Pulmonary artery endothelial cell (primary cell): ENCODE measurements around the gene MMAB. TPM values are rescaled to one million over a fixed set of nuclear protein-coding genes. Genes with fewer than 3 reads are reported as not detected.

Experiments
- DNase-seq: peaks from one replicate; pipeline ENCODE4 v3.0.0-alpha.2; 2011; ENCODE audit warnings: low read depth, low spot score
- total RNA-seq: library from RNA; depleted of rRNA; stranded (reverse); fragments of >200 nt; gene quantifications from 2 replicates; pipeline ENCODE4 v1.2.3, GENCODE V29; 2014

MMAB gene
- 38.6 and 43.5 TPM in 2 replicates for total RNA-seq

DNA sequence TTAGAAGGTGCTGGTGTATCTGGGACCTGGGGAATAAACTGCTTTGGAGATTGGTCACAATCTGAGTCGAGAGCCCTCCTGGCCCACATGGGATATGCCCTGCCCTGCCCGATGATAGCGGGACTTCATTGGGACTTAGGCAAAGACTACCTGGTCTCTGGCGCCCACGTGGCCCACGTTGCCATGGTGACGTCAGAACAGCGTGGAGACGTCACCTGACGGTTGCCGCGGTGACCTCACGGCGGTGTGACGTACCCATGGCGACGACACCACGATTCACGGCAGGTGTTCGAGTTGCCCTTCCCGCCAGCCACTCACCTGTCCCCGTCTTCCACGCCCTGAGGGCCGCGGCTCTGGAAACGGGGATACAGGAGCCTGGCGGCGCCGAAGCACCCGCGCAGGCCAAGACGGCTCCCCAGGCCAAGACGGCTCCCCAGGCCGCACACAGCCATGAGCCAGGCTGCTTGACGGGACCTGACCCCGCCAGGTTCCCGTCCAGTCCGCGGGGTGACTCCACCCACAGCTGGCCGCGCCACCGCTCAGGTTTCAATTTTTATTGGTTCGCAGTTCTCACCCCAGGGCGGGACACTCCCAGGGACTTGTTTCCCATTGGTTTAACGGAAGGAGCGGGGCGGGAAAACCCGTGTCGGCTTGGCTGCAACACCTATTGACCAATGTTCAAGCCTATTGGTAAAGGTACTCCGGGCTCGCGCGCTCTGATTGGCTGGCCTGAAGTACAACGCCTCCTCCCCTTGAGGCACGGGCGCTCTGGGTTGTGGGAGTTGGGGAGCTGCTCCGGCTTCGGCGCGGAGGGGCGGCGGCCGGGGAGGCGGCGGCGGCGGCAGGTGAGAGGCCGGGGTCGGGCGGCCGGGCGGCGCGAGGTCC lies at the start of gene MMAB, which contains the start of gene MVK:
Gene MMAB, minus strand, starts transcription at position 476 of the 885 bp plus-strand sequence. Its CDS starts 24 bp downstream, at position 452.
Gene MVK, plus strand, starts transcription at position 766 of the 885 bp plus-strand sequence. CDS start 1,029 bp downstream, outside the sequence.
- peak; percentile 98 for DNase-seq

DNA sequence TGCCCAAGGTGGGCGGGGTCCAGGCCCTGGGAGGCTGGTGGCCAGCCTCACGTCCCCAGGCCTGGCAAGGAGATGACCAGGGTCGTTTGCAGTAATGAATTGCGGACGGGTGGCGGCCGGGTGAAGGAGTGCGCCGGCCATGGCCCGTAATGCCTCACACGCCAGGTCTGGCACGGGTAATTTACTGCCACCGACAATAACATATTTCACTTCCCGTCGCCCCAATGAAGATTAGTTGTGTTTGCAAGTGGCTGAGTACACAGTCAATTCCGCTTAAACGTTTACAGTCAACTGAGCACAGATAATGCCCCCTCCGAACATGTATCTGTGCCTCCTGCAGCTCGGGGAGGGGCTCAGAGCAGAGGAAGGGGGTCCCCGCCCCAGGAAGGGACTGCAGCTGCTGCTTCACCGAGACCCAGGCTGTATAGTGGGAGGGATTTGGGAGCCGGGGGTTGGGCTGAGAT lies 48.6 kb upstream of the MMAB start:
- no peak for DNase-seq

DNA sequence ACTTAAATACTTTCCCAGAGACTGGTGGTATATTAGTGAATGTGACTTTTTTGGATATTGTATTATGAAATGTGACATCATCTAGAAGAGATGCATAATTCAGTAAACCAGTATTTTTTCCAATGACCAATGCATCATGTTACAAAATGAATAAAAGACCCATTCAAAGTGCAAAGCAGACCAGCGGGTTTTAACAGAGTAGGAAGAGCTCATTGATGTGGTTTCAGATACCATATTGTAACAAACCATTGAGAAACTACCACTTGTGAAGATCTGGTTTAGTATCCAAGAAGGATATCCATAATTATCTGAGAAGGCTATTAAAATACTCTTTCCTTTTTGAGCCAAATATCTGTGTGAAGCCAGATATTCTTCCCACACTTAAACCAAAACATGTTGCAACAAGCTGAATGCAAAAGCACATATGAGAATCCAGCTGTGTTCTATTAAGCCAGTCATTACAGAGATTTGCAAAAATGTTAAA lies 47.9 kb upstream of the MMAB start:
- no peak for DNase-seq

DNA sequence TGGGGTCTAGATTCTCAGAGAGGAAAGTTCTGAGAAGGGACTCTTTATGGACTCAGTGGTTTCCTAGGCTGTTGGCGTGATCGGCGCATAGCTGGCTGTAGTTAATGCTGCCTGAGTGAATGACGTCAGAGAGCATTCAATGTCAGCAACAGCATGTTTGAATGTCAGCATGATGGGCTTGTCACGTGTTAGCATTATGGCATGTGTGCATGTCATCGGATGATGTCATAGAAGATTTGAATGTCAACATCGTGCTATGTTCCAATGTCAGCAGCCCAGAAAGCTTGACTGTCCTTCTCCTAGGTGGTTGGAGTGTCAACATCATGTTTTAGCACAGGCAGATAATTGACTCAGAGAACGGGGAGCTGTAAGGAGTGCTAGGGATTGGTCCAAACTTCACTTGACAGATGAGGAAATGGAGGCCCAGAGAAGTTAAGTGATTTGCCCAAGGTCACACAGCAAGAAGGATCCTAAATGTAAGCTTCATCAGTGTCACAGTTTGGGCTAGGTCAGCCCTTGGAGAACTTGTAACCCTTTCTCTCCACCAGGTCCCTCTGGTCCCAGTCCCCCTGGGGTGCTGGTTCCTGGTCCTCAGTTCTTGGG lies 45.8 kb upstream of the MMAB start:
- DNase-seq, result no peak

DNA sequence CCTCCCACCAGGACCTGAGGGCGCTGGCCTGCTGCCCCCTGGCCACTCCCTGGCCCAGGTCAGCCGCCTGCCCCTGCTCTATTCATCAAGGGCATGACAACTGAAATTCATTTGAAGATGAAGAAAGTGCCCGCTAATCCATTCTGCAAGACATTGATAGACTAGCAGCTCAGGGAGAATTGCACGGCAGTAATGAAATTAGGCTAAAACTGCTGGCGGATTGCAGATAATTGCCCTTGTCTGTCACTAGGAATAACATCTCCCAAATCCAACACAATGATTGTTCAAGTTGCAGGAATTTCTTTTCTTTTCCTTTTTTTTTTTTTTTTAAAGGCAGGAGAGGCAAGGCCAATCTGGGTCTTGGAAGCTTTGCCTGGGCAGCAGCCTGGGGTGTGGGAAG lies 44.8 kb upstream of the MMAB start:
- no peak for DNase-seq

DNA sequence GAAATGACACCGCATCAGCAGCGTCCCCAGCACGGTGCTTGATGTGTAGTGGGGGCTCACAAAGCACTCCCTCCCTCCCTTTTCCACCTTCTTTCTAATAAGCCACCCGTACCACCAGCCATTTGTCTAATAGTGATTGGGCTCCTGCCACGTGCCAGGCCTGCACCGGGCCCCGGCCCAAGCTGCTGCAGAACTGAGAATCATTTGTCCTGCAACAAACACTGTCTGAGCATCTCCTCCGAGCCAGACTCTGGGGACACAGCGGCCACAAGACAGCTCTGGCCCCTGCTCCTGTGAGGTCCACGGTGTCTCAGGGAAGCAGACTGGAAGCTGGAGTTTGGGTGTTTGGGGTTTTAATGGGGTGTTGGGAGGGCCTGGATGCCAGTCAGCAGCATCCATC lies 44.2 kb upstream of the MMAB start:
- no peak for DNase-seq

DNA sequence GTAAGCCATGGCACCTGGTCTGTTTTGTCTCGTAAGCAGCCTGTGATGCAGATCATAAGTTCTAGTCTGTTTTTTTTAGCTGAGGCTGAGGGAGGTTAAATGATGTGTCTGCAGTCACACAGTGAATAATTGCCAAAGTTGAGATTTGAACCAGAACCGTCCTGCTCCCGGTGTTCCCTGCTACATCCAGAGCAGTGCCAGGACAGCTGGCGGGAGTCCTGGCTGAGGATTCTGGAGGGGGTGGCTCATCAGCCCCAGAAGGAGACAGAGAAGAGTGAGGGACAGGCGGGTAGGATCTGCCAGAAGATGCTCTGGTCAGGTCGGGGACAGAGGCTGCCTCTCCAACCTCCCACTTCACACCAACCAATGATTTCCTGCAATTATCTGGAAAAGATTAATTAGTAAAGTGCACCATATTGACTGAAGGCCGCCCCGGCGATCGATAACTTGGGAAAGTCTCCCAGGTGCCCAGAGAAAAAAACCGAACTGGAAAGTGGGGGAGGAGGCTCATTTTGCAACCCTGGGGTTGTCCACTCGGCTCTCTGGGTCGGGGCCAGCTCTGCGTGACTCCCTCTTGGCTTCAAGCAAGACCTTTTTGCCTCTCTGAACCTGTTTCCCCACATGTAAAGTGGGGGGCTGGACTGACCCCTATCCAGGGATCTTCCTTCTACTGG lies 42.4 kb upstream of the MMAB start:
- no peak for DNase-seq

DNA sequence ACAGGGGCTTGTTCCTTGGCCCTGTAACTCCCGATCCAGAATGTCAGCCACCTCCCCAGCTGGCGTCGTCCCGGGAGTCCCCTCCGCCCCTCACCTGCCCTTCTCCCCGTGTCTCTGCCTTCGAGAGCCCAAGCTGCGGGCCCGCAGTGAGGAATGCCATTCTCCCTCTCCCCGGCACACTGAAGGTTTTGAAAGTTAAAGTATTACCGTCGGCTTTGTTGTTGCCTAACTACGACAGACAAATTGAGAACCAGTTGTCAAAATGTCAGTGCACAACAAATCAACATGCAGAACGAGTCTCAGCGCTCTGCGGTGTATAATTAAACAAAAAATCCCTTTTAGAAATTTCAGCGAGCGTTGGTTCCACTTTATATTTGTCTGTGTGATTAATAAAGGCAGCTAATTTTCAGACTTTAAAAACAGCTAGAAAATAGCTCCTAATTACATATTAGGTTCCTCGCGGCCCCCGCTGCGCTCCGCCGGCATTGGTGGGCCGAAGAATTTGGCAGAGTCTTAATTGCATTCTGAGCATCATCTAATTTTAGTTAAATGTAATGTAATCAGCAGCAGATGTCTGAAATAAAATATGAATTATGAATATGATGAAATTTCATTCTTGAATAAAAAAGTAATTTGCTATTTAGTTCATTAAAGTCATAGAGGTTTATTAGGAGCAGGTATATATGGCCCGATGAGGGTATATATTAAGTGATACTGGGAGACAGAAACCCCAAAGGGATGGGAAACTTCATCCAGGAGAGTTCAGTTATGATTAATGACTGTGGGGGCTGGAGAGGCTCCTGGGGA lies 40.5 kb upstream of the MMAB start:
- DNase-seq, result no peak

DNA sequence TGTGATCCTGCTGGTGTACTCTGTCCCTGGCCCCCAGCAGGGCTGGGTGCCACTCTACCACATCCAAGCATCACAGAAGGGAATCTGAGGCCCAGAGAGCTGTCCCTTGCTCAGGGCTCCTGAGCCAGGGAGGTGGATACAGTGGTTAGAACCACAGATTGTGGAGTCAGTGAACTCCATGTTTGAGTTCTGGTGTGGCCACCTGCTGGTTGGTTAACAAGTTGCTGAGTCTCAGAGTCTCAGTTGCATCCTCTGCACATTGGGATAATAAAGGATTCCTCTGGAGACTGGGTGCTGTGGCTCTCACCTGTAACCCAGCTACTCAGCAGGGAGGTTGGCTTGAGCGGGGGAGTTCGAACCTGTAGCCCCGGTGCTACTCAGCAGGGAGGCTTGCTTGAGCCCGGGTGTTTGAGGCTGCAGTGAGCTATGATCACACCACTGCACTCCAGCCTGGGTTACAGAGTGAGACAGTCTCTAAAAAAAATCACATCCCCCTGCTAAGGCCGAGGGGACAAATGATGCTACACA lies 39.7 kb upstream of the MMAB start:
- no peak for DNase-seq

DNA sequence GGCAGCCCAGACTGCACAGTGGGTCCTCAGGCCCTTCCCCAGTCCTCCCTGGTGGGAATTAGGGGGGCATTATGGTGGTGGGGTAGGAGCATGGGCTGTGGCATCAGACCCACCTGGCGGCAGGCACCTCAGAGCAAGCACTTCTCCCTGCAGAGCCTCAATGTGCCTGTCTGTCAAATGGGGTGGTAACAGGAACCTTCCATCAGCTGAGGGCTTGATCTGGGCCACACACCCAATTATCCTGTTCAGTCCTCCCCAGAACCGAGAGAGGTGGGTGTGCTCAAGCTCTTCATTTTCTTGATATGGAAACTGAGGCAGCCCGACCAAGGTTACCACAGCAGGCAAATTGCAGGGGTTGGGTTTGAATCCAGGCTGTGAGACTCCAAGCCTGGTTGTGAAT lies 38.7 kb upstream of the MMAB start:
- no peak for DNase-seq

DNA sequence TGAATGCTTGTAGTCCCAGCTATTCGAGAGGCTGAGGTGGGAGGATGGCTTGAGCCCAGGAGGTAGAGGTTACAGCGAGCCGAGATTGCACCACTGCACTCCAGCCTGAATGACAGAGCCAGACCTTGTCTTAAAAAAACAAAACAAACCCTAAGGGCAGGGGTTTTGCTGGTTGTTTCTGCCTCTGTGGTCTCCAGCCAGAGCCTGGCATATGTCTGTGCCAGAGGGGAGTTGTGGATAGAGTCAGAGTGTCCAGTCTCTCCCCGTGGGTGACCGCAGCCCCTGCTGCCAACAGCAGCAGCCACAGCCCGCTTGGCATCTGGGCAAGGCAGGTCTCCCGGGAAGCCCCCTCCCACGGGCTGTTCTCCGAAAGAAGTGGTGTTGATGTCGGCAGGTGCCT lies 37.9 kb upstream of the MMAB start:
- DNase-seq, result no peak

DNA sequence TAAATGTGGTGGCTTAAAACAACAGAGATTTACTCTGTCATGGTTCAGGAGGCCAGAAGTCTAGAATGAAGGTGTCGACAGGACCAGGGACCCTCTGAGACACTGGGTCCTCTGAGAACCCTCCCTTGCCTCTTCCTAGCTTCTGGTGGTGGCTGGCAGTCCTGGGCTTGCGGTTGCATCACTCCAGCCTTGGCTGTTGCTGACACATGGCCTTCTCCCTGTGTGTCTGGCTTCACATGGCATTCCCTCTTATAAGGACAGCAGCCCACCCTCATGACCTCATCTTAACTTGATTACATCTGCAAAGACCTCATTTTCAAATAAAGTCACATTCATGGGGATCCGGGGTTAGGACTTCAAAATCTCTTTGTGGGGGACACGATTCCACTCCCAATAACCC lies 37.2 kb upstream of the MMAB start:
- no peak for DNase-seq

DNA sequence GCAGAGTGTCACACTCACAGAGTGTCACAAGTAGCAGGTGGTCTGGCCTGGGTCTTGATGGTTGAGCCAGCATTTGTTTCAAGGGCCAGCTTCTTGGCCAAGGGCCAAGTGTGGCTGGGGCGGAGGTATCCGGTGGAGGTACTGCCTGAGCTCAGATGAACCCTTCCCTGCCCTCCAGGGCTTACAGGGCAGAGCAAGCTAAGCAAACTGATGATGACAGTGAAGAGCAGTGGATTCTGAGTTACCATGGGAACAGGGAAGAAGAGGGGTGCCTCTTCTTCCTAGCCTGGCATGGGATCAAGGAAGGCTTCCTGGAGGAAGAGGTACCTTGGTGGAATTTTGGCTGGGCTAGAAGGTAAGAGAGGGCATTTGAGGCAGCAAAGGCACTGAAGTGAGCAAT lies 36.0 kb upstream of the MMAB start:
- DNase-seq, result no peak

DNA sequence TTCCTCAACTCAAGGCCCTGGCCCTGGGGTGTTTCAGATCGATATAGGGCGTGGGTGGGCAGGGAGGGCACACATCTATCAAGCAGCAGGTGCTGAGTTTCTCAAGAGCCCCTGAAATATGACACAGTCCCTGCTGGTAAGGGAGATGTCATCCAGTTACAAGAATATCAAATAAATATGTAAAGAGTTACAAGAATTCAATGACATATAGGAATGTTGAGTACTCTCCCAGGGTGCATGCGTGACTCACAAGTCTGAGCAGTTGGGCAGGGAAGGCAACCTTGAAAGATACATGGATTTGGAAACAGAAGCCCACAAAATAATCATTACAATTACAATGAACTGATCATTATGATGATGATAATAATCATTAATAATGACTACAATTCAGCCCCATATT lies 35.5 kb upstream of the MMAB start:
- no peak for DNase-seq

DNA sequence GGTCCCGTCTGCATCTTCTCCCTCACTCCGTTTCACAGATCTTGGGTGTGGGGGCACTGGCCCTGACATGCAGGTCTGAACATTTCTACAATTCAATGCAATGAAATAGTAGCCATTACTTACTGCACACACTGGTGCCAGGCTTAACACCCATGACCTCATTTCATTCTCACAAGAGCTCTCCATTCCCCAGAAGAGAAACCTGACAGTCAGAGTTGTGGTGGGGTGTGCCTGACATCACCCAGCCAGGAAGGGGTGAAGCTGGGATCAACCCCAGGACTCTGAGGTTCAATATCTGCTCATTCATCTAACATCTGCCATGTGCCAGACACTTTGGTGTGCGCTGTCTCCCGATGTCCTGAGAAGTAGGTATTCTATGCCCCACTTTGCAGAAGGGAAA lies 35.0 kb upstream of the MMAB start:
- DNase-seq, result no peak

DNA sequence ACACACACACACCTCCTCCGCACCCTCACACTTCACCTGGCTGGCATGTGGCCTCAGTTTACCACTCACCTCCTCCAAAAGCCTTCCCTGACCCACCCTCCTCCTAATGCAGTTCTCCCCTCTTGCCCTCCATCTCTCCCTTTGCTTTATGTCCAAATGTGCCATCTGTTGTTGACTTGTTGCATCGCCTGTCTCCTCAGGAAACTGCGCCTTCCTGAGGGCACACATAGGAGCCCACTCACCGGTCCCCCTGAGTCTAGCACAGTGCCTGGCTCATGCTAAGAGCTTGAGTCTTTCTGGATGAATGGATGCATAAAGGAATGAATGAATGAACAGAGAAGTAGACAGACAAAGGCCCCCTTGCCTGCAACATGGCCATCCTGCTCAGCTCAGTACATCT lies 34.3 kb upstream of the MMAB start:
- no peak for DNase-seq

DNA sequence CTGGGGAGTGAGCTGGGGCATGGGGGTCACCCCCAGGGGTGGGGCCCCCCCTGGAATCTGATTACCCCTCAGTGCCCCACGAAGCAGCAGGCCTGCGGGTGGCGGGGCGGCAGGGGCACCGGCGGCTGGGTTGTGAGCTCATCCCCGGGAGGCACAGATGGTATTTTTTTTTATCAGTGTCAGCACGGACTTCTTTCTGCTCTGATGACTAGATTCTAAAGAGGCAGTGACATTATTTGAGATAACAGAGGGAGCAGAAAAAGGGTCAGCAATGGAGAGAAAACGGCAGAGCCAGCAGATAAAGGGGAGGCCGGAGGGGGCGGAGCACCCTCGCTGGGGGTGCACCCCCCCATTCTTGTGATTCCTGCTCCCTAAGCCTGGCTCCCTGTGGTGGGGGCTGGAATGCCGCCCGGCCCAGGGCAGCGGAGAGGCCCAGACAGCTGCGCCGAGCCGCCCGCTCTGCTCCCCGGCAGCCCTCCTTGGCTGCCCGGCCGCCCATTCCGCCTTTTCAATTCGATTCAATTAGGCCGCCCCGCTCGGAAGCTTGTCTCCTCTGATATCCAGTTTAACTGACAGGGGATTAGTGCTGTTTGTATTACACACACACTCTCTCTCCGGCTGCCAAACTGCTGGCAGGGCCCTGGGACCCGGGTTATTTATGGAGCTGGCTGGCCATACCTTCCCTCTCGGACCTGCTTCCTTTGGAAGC lies 33.2 kb upstream of the MMAB start:
- no peak for DNase-seq

DNA sequence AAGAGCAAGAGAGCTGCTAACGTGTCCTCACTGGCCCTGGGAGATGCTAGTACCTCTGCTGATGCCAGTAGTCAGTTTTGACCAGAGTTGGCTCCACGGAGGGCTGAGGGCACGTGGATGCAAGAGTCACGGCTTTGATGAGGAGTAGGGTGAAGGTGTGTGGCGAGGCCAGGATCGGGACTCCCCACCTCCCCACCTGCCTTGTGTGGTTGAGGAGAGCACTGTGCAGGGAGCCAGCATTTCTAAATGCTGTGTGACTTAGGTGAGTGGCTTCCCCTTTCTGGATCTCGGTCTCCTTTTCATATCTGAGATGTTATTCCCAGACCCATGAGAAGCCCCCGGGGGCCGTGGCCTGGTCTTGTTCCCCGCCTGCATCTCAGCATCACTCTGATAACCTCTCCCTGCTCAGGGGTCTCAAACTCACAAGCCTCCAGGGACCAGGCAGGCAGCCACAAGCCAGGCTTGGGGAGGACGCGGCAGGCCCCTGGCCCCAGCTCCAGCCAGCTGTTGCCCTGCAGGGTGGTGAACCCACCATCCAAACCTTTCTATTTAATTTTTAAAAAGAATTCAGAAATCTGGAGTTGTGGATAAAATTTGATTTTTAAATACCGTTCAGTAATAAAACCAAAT lies 32.4 kb upstream of the MMAB start:
- DNase-seq, result no peak

DNA sequence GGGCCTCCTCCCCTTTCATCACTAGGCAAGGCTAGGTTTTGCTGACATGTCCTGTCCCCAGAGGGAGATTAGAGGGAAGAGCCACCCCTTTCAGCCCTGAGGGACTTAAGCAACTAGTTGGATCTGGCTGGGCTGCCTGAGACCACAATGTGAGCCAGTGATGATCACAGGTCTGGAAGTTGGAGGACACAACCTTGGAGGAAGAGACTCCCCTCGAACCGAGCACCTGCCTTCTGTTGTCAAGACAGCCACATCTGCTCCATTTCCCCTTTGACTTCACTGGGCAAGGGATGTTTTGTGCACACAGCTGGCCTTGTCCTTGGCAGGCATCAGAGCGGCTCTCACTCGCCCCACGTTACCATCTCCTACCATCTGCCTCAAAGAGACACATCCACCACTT lies 31.7 kb upstream of the MMAB start:
- DNase-seq, result no peak

DNA sequence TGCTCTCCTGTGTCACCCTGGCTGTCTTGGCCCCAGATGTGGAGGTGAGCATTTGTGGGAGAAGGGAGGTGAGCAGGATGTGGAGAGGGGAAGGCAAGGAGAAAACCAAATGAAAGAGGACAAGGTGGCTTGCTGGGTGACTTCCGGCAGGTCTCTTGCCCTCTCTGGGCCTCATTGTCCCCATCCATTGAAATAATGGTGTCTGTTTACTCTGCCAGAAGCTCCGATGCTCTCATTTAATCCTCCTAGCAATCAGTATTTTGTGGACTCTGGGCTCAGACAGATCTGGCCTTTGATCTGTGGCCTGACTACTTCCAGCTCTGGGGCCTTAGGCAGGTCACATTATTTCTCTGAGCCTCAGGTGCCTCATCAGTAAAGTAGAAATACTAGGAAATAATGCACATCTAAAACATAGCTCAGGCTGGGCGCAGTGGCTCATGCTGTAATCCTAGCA lies 30.9 kb upstream of the MMAB start:
- no peak for DNase-seq
